H9 (cell line): ENCODE measurements around the gene TMEM271. TPM values are rescaled to one million over a fixed set of nuclear protein-coding genes. Genes with fewer than 3 reads are reported as not detected.

Experiments used
- DNase-seq: peaks from one replicate; pipeline ENCODE4 v3.0.0-alpha.2; 2017
- H2AFZ ChIP-seq: one replicate; pipeline ENCODE4 v1.6.1; 2013; ENCODE audit warnings: mild to moderate bottlenecking, low read length, control low read depth, moderate library complexity
- H2AK5ac ChIP-seq: 2 replicates; pipeline ENCODE4 v1.6.1; 2013; ENCODE audit warnings: low read length, control low read depth, mixed read lengths; ENCODE audit not compliant: insufficient read length
- H2BK120ac ChIP-seq: one replicate; pipeline ENCODE4 v1.6.1; 2013; ENCODE audit warnings: low read depth, mild to moderate bottlenecking, low read length, control low read depth, inconsistent platforms; ENCODE audit not compliant: poor library complexity, severe bottlenecking
- H2BK12ac ChIP-seq: 2 replicates; pipeline ENCODE4 v1.6.1; 2013; ENCODE audit warnings: low read length, control low read depth, mixed read lengths, low read depth; ENCODE audit not compliant: insufficient read length
- H2BK15ac ChIP-seq: 2 replicates; pipeline ENCODE4 v1.6.1; 2013; ENCODE audit warnings: low read depth, low read length, control low read depth
- H2BK20ac ChIP-seq: one replicate; pipeline ENCODE4 v1.6.1; 2013; ENCODE audit warnings: low read depth, mild to moderate bottlenecking, low read length, control low read depth, inconsistent platforms; ENCODE audit not compliant: poor library complexity, severe bottlenecking
- H2BK5ac ChIP-seq: 2 replicates; pipeline ENCODE4 v1.6.1; 2013; ENCODE audit warnings: low read length, control low read depth, mixed read lengths; ENCODE audit not compliant: insufficient read length
- H3K14ac ChIP-seq: 2 replicates; pipeline ENCODE4 v1.6.1; 2013; ENCODE audit warnings: low read length, control low read depth; ENCODE audit not compliant: insufficient read depth
- H3K18ac ChIP-seq: 2 replicates; pipeline ENCODE4 v1.6.1; 2013; ENCODE audit warnings: low read depth, mild to moderate bottlenecking, mixed read lengths, low read length, control low read depth; ENCODE audit not compliant: insufficient read length
- H3K23ac ChIP-seq: 2 replicates; pipeline ENCODE4 v1.6.1; 2013; ENCODE audit warnings: low read length, control low read depth, mixed read lengths, low read depth; ENCODE audit not compliant: insufficient read length
- H3K23me2 ChIP-seq: 2 replicates; pipeline ENCODE4 v1.6.1; 2013; ENCODE audit warnings: low read depth, mild to moderate bottlenecking, mixed read lengths, low read length, control low read depth; ENCODE audit not compliant: insufficient read length, poor library complexity, severe bottlenecking
- H3K27ac ChIP-seq: 2 replicates; pipeline ENCODE4 v1.5.1; 2013; ENCODE audit warnings: low read length, control low read depth, mixed read lengths, low read depth; ENCODE audit not compliant: insufficient read length
- H3K27me3 ChIP-seq: 2 replicates; pipeline ENCODE4 v1.6.1; 2013; ENCODE audit warnings: low read length, control low read depth, inconsistent platforms; ENCODE audit not compliant: insufficient read depth
- H3K4ac ChIP-seq: 2 replicates; pipeline ENCODE4 v1.6.1; 2013; ENCODE audit warnings: low read depth, mild to moderate bottlenecking, control low read depth, inconsistent platforms, low read length, moderate library complexity
- H3K4me1 ChIP-seq: 2 replicates; pipeline ENCODE4 v1.6.1; 2013; ENCODE audit warnings: low read length, control low read depth, inconsistent platforms; ENCODE audit not compliant: insufficient read depth
- H3K4me2 ChIP-seq: 2 replicates; pipeline ENCODE4 v1.6.1; 2013; ENCODE audit warnings: low read length, control low read depth, mixed read lengths; ENCODE audit not compliant: insufficient read length, insufficient read depth
- H3K56ac ChIP-seq: 2 replicates; pipeline ENCODE4 v1.6.1; 2013; ENCODE audit warnings: low read depth, mild to moderate bottlenecking, mixed read lengths, low read length, control low read depth; ENCODE audit not compliant: insufficient read length
- H3K79me1 ChIP-seq: 2 replicates; pipeline ENCODE4 v1.6.1; 2013; ENCODE audit warnings: low read depth, mild to moderate bottlenecking, moderate library complexity, low read length, control low read depth, inconsistent platforms; ENCODE audit not compliant: insufficient read depth, poor library complexity, severe bottlenecking
- H3K79me2 ChIP-seq: 2 replicates; pipeline ENCODE4 v1.6.1; 2013; ENCODE audit warnings: low read length, control low read depth, inconsistent platforms; ENCODE audit not compliant: insufficient read depth
- H3K9ac ChIP-seq: 2 replicates; pipeline ENCODE4 v1.6.1; 2013; ENCODE audit warnings: low read length, control low read depth, mixed read lengths; ENCODE audit not compliant: insufficient read length; ENCODE audit errors: extremely low read depth
- H3K9me3 ChIP-seq: one replicate; pipeline ENCODE4 v1.6.1; 2013; ENCODE audit warnings: low read depth, low read length, inconsistent platforms; ENCODE audit not compliant: control insufficient read depth
- H3T11ph ChIP-seq: one replicate; pipeline ENCODE4 v1.6.1; 2013; ENCODE audit warnings: mild to moderate bottlenecking, low read length, control low read depth, inconsistent platforms
- H4K20me1 ChIP-seq: one replicate; pipeline ENCODE4 v1.6.1; 2013; ENCODE audit not compliant: control insufficient read depth, insufficient read length, insufficient read depth
- H4K5ac ChIP-seq: 2 replicates; pipeline ENCODE4 v1.6.1; 2013; ENCODE audit warnings: low read depth, mild to moderate bottlenecking, mixed read lengths, low read length, control low read depth; ENCODE audit not compliant: insufficient read length
- H4K8ac ChIP-seq: replicated peaks from 2 replicates; pipeline ENCODE4 v1.6.1; 2013; ENCODE audit warnings: low read length, control low read depth, mixed read lengths, low read depth; ENCODE audit not compliant: insufficient read length
- H4K91ac ChIP-seq: 2 replicates; pipeline ENCODE4 v1.6.1; 2013; ENCODE audit warnings: low read depth, mild to moderate bottlenecking, moderate library complexity, mixed read lengths, low read length, control low read depth; ENCODE audit not compliant: insufficient read length
- H3K27ac Mint-ChIP-seq, 3 experiments: 2 replicates in 2 of 3; 3 replicates in 1 of 3; pipeline ENCODE4 v1.8.0; 2020 to 2021; ENCODE audit warnings: mixed read lengths in 3 of 3, mild to moderate bottlenecking in 1 of 3, moderate library complexity in 1 of 3
- H3K27me3 Mint-ChIP-seq: 2 replicates; pipeline ENCODE4 v1.8.0; 2021; ENCODE audit warnings: low read depth, mild to moderate bottlenecking, moderate library complexity, mixed read lengths
- H3K36me3 Mint-ChIP-seq, 3 experiments: 2 replicates in 2 of 3; 3 replicates in 1 of 3; pipeline ENCODE4 v1.8.0; 2020 to 2021; ENCODE audit warnings: low read depth in 3 of 3, mixed read lengths in 3 of 3; ENCODE audit not compliant: insufficient read depth in 1 of 3
- H3K4me1 Mint-ChIP-seq, 2 experiments: 2 replicates each; pipeline ENCODE4 v1.8.0; 2020; ENCODE audit warnings: mixed read lengths in 2 of 2
- H3K4me3 Mint-ChIP-seq, 2 experiments: 2 replicates in 1 of 2; 3 replicates in 1 of 2; pipeline ENCODE4 v1.8.0; 2020 to 2021; ENCODE audit warnings: mild to moderate bottlenecking in 2 of 2, mixed read lengths in 2 of 2, moderate library complexity in 1 of 2
- H3K9me3 Mint-ChIP-seq, 2 experiments: 2 replicates in 1 of 2; 3 replicates in 1 of 2; pipeline ENCODE4 v1.8.0; 2020; ENCODE audit warnings: mild to moderate bottlenecking in 2 of 2, mixed read lengths in 2 of 2, moderate library complexity in 1 of 2
- CTCF ChIP-seq: fragments of 200-600 bp; sonication (generic); conservative IDR thresholded peaks from 3 replicates; pipeline ENCODE4 v1.8.0; 2021; ENCODE audit warnings: antibody characterized with exemption, mild to moderate bottlenecking
- WGBS: extraction: QIAGEN DNeasy Blood & Tissue Kit; methylation state at CpG from one replicate; pipeline ENCODE4 v1.1.7; 2013; ENCODE audit warnings: missing lambda C conversion rate, low lambda C conversion rate, mixed read lengths; ENCODE audit not compliant: insufficient read length; ENCODE audit errors: extremely low coverage; 5-methylcytosine and 5-hydroxymethylcytosine counted together
- total RNA-seq: library from RNA; stranded (reverse); gene quantifications from 2 replicates; pipeline ENCODE4 v1.2.1, GENCODE V29; 2021

The TMEM271 gene
- total RNA-seq, 1 experiment from 2014 or later = 0.09 TPM

GRCh38 chr4:609400-610050 lies 33.4 kb upstream of the TMEM271 start:
- no peak overlapping the region for H3K56ac ChIP-seq
- H2BK120ac ChIP-seq = no peak overlapping the region
- no peak overlapping the region for H3T11ph ChIP-seq
- H3K14ac ChIP-seq = no peak overlapping the region
- H2BK20ac ChIP-seq = no peak overlapping the region
- H3K4me3 Mint-ChIP-seq = no peak overlapping the region
- H2BK15ac ChIP-seq = no peak overlapping the region
- no peak overlapping the region for H3K4me2 ChIP-seq
- no peaks in the 10 kb centered on the region for H3K4me1 Mint-ChIP-seq
- H2AFZ ChIP-seq = no peak overlapping the region
- no peak overlapping the region for H4K91ac ChIP-seq
- no peak overlapping the region for H3K9ac ChIP-seq
- H3K4ac ChIP-seq = no peak overlapping the region
- peaks cover 4 to 5% of the 10 kb centered on the region in 2 experiments; a peak in 3 of 5 replicates for H3K9me3 Mint-ChIP-seq
- H2AK5ac ChIP-seq = no peak overlapping the region
- no peak overlapping the region for H3K27ac Mint-ChIP-seq
- no peak overlapping the region for H3K18ac ChIP-seq
- no peaks in the 10 kb centered on the region for H3K79me2 ChIP-seq
- no peak overlapping the region for H2BK5ac ChIP-seq
- no peaks in the 10 kb centered on the region for H3K4me1 ChIP-seq
- H4K8ac ChIP-seq = no peak overlapping the region
- H3K27me3 Mint-ChIP-seq = peaks cover 49% of the 10 kb centered on the region
- no peak overlapping the region for H3K23ac ChIP-seq
- WGBS = no CpG with 5 or more reads among the region's 8 CpGs
- no peak overlapping the region for H2BK12ac ChIP-seq
- no peaks in the 10 kb centered on the region for H3K79me1 ChIP-seq
- no peaks in the 10 kb centered on the region for H3K23me2 ChIP-seq
- H4K5ac ChIP-seq = no peak overlapping the region
- DNase-seq = no peak
- no peaks in the 10 kb centered on the region; the same call in 1 of the 2 replicates for H3K27me3 ChIP-seq
- no peak overlapping the region for H3K27ac ChIP-seq
- H3K36me3 Mint-ChIP-seq = no peaks in the 10 kb centered on the region
- no peaks in the 10 kb centered on the region for H4K20me1 ChIP-seq
- H3K9me3 ChIP-seq = no peaks in the 10 kb centered on the region
- no peak for TF ChIP-seq CTCF
